CMK (cell line): Measurements from ENCODE around the gene HCAR1.
"Not testable (repeated sequence)": the region's sequence is repeated elsewhere in the genome, so short reads cannot be mapped to it uniquely, and the experiment has no call there.

Source experiments
- DNase-seq: peaks from one replicate; pipeline ENCODE4 v3.0.0-alpha.2; 2010; ENCODE audit warnings: low read depth

HCAR1 gene

GRCh38 chr12:122721057-122721545, 9.5 kb downstream of the HCAR1 start:
- no peak for DNase-seq

GRCh38 chr12:122716658-122717057, 14.0 kb downstream of the HCAR1 start, which contains the start of gene HCAR3:
TSS of gene HCAR3 (minus strand) at chr12:122716811. CDS start at chr12:122716737, 74 bp downstream.
- DNase-seq: not testable (repeated sequence)

GRCh38 chr12:122715211-122715610, 15.4 kb downstream of the HCAR1 start:
- not testable (repeated sequence) for DNase-seq

- DNase-seq: not testable (repeated sequence)
These were observed 17.0 kb downstream of the HCAR1 start for GRCh38 chr12:122713491-122714188.

- not testable (repeated sequence) for DNase-seq
These were observed 19.4 kb downstream of the HCAR1 start for GRCh38 chr12:122711266-122711665.

- DNase-seq: not testable (repeated sequence)
These were observed 20.3 kb downstream of the HCAR1 start for GRCh38 chr12:122710341-122710740.

GRCh38 chr12:122709287-122709686, 21.4 kb downstream of the HCAR1 start:
- not testable (repeated sequence) for DNase-seq

GRCh38 chr12:122703841-122704240, 26.8 kb downstream of the HCAR1 start:
- not testable (repeated sequence) for DNase-seq

- DNase-seq: not testable (repeated sequence)
These were observed 27.6 kb downstream of the HCAR1 start, which contains the start of gene HCAR2 for GRCh38 chr12:122702890-122703611. TSS of gene HCAR2 (minus strand) at chr12:122703357. CDS start at chr12:122703283, 74 bp downstream.

GRCh38 chr12:122701481-122701880, 29.2 kb downstream of the HCAR1 start:
- DNase-seq: not testable (repeated sequence)

GRCh38 chr12:122700038-122700710, 30.5 kb downstream of the HCAR1 start:
- DNase-seq: not testable (repeated sequence)

GRCh38 chr12:122696922-122697321, 33.7 kb downstream of the HCAR1 start:
- not testable (repeated sequence) for DNase-seq

- no peak for DNase-seq
These were observed 39.1 kb downstream of the HCAR1 start for GRCh38 chr12:122691566-122691965.

GRCh38 chr12:122688291-122688690, 42.4 kb downstream of the HCAR1 start:
- DNase-seq: no peak

- no peak for DNase-seq
These were observed 43.6 kb downstream of the HCAR1 start for GRCh38 chr12:122687086-122687485.

GRCh38 chr12:122686538-122686937, 44.1 kb downstream of the HCAR1 start:
- DNase-seq: no peak

GRCh38 chr12:122684297-122684813, 46.3 kb downstream of the HCAR1 start:
- DNase-seq: no peak

- no peak for DNase-seq
These were observed 48.8 kb downstream of the HCAR1 start for GRCh38 chr12:122681814-122682213.

GRCh38 chr12:122680989-122681388, 49.7 kb downstream of the HCAR1 start:
- DNase-seq: not testable (repeated sequence)

GRCh38 chr12:122676781-122677180, 53.9 kb downstream of the HCAR1 start:
- not testable (repeated sequence) for DNase-seq
